Activated B cell treated with CpG ODN at 0.5 μM for 24 hours (primary cell): Measurements from ENCODE around the gene MRPS5. TPM values are rescaled to one million over a fixed set of nuclear protein-coding genes. Genes with fewer than 3 reads are reported as not detected.

Experiments
- ATAC-seq: fragments of 200-7000 bp; cut with Tn5 transposase; one replicate; pipeline ENCODE4 v1.10.0; 2021; ENCODE audit warnings: low read depth, mild to moderate bottlenecking, moderate library complexity
- CTCF ChIA-PET: fragments of 350-600 bp; sonication (Branson Sonifier 250); formaldehyde crosslinking; loops from one replicate; lab custom pipeline; 2021; ENCODE audit warnings: antibody characterized with exemption; lab: Charles Lee
- POLR2A ChIA-PET: fragments of 350-600 bp; sonication (Branson Sonifier 250); formaldehyde crosslinking; loops from one replicate; lab custom pipeline; 2021; ENCODE audit warnings: antibody characterized with exemption; lab: Charles Lee
- DNase-seq: peaks from one replicate; pipeline ENCODE4 v3.0.0; 2022
- H3K27ac Mint-ChIP-seq: one replicate; pipeline ENCODE4 v1.8.0; 2020; ENCODE audit warnings: mixed read lengths
- H3K27me3 Mint-ChIP-seq: one replicate; pipeline ENCODE4 v1.8.0; 2021; ENCODE audit warnings: mixed read lengths
- H3K36me3 Mint-ChIP-seq: one replicate; pipeline ENCODE4 v1.8.0; 2021; ENCODE audit warnings: low read depth, mixed read lengths
- H3K4me1 Mint-ChIP-seq: one replicate; pipeline ENCODE4 v1.8.0; 2021; ENCODE audit warnings: mixed read lengths
- H3K4me3 Mint-ChIP-seq: one replicate; pipeline ENCODE4 v1.8.0; 2020; ENCODE audit warnings: mild to moderate bottlenecking, mixed read lengths
- H3K9me3 Mint-ChIP-seq: one replicate; pipeline ENCODE4 v1.8.0; 2020; ENCODE audit warnings: mixed read lengths
- CTCF ChIP-seq: fragments of 200-600 bp; IDR thresholded peaks from one replicate; pipeline ENCODE4 v1.8.0; 2022; ENCODE audit warnings: antibody characterized with exemption, mild to moderate bottlenecking
- intact Hi-C: fragments of 100-400 bp; cut with micrococcal nuclease; formaldehyde crosslinking; loops from one replicate; pipeline ENCODE4 v1.15.1; 2024
- total RNA-seq: library from RNA; stranded (reverse); gene quantifications from 2 replicates; pipeline ENCODE4 v1.2.3, GENCODE V29; 2022

MRPS5 gene
- total RNA-seq, 1 donor from 2014 or later, result 44.4 TPM

GRCh38 chr2:95055262-95055661 lies 66.3 kb downstream of the MRPS5 start:
- Mint-ChIP-seq H3K27me3 (peaks cover 19% of the 10 kb centered on the region), H3K4me1 (peaks cover 2% of the 10 kb centered on the region), H3K36me3 (no peaks in the 10 kb centered on the region), H3K4me3 (no peak overlapping the region), H3K9me3 (no peaks in the 10 kb centered on the region), H3K27ac (no peak overlapping the region)
- no peak for TF ChIP-seq CTCF
- CTCF ChIA-PET, result no interaction called here
- intact Hi-C loops, result no loop called here
- POLR2A ChIA-PET, result no interaction called here
- ATAC-seq, result no peak
- no peak for DNase-seq

GRCh38 chr2:95054016-95054415 lies 67.6 kb downstream of the MRPS5 start:
- no peak for TF ChIP-seq CTCF
- Mint-ChIP-seq H3K4me3 (no peak overlapping the region), H3K27ac (no peak overlapping the region), H3K4me1 (peaks cover 2% of the 10 kb centered on the region), H3K36me3 (no peaks in the 10 kb centered on the region), H3K9me3 (no peaks in the 10 kb centered on the region), H3K27me3 (peaks cover 15% of the 10 kb centered on the region)
- intact Hi-C loops, result no loop called here
- ChIA-PET POLR2A (no interaction called here), CTCF (no interaction called here)
- no peak for ATAC-seq
- no peak for DNase-seq

- H3K27ac Mint-ChIP-seq, result no peak overlapping the region
- POLR2A ChIA-PET, result no interaction called here
- ATAC-seq, result no peak
These were observed 68.1 kb downstream of the MRPS5 start for GRCh38 chr2:95053543-95053942.

GRCh38 chr2:95052804-95053479 lies 68.7 kb downstream of the MRPS5 start:
- peaks cover 2% of the 10 kb centered on the region for H3K4me1 Mint-ChIP-seq
- no peak overlapping the region for H3K27ac Mint-ChIP-seq
- ChIA-PET CTCF (interaction anchor here (0.7 kb wide), 1 partner anchor 10 kb away, joined by 3 read pairs; no protein-coding TSS in a partner anchor), POLR2A (no interaction called here)
- no peak overlapping the region for H3K4me3 Mint-ChIP-seq
- TF ChIP-seq CTCF, result no peak
- peaks cover 11% of the 10 kb centered on the region for H3K27me3 Mint-ChIP-seq
- no peaks in the 10 kb centered on the region for H3K9me3 Mint-ChIP-seq
- ATAC-seq (no peak), DNase-seq (no peak)
- intact Hi-C loops, result no loop called here
- H3K36me3 Mint-ChIP-seq, result no peaks in the 10 kb centered on the region

More at GRCh38 chr2:95053543-95053942, 68.1 kb downstream of the MRPS5 start:
- no peak for TF ChIP-seq CTCF
- CTCF ChIA-PET, result interaction anchor here (0.7 kb wide), 1 partner anchor 10 kb away, joined by 3 read pairs; no protein-coding TSS in a partner anchor
- H3K4me3 Mint-ChIP-seq, result no peak overlapping the region
- no peak for DNase-seq
- peaks cover 2% of the 10 kb centered on the region for H3K4me1 Mint-ChIP-seq
- no peaks in the 10 kb centered on the region for H3K36me3 Mint-ChIP-seq
- intact Hi-C loops, result no loop called here
- H3K27me3 Mint-ChIP-seq, result peaks cover 15% of the 10 kb centered on the region
- no peaks in the 10 kb centered on the region for H3K9me3 Mint-ChIP-seq

- Mint-ChIP-seq H3K27me3 (peaks cover 11% of the 10 kb centered on the region), H3K9me3 (no peaks in the 10 kb centered on the region), H3K36me3 (no peaks in the 10 kb centered on the region), H3K27ac (no peak overlapping the region), H3K4me1 (peaks cover 2% of the 10 kb centered on the region), H3K4me3 (no peak overlapping the region)
- POLR2A ChIA-PET, result no interaction called here
- DNase-seq, result no peak
- CTCF ChIA-PET, result no interaction called here
- intact Hi-C loops, result no loop called here
- TF ChIP-seq CTCF, result no peak
- ATAC-seq, result no peak
These were observed 69.3 kb downstream of the MRPS5 start for GRCh38 chr2:95052307-95052706.
